HCT116 (cell line): Measurements from ENCODE around the gene ADGRA3. TPM values are rescaled to one million over a fixed set of nuclear protein-coding genes. Genes with fewer than 3 reads are reported as not detected.

Source experiments
- ATAC-seq: fragments of 200-7000 bp; cut with Tn5 transposase; 2 replicates; pipeline ENCODE4 v1.9.1; 2020; ENCODE audit warnings: mild to moderate bottlenecking, moderate library complexity
- BruUV-seq: library from RNA; stranded (reverse); fragments of 400-500 nt; replicated peaks from 2 replicates; lab custom pipeline; 2021; lab: Mats Ljungman, UMichigan
- CTCF ChIA-PET: fragments of 300-600 bp; sonication (Branson Sonifier 250); formaldehyde crosslinking; loops from one replicate; lab custom pipeline; 2021; ENCODE audit warnings: antibody characterized with exemption; lab: Charles Lee
- POLR2A ChIA-PET: fragments of 300-600, 350-600 bp; sonication (Branson Sonifier 250); formaldehyde crosslinking; loops from one replicate; lab custom pipeline; 2021; ENCODE audit warnings: antibody characterized with exemption; lab: Charles Lee
- RAD21 ChIA-PET, 2 experiments: fragments of 300-600 bp; sonication (Branson Sonifier 250); formaldehyde crosslinking; loops; one replicate each; lab custom pipeline; 2023; ENCODE audit warnings: low total read pairs in 2 of 2; ENCODE audit not compliant: uncharacterized antibody in 2 of 2, unreplicated experiment in 2 of 2, low non-redundant PET in 1 of 2; lab: Charles Lee
- DNase-seq: peaks from one replicate; pipeline ENCODE4 v3.0.0-alpha.2; 2010; ENCODE audit warnings: low read depth, low spot score
- H2AFZ ChIP-seq: fragments of 200-600 bp; shearing (Covaris generic), sonication (generic); 2 replicates; pipeline ENCODE4 v1.6.1; 2017; ENCODE audit warnings: low read depth, mixed run types, mixed read lengths, antibody characterized with exemption, low read length; ENCODE audit not compliant: poor library complexity, severe bottlenecking
- H3K27ac ChIP-seq: 2 replicates; pipeline ENCODE4 v1.5.1; 2012; ENCODE audit warnings: low read depth, low read length
- H3K27me3 ChIP-seq: fragments of 200-600 bp; sonication (generic); 2 replicates; pipeline ENCODE4 v1.6.1; 2016; ENCODE audit warnings: mixed run types, low read length, mixed read lengths; ENCODE audit not compliant: insufficient read depth
- H3K36me3 ChIP-seq, 2 experiments: fragments of 200-500 bp in 1 of 2; fragments of 200-600 bp in 1 of 2; sonication (Bioruptor generic) in 1 of 2; sonication (generic) in 1 of 2; 2 replicates each; pipeline versions ENCODE4 v1.5.1 to v1.6.1; 2014 to 2016; ENCODE audit warnings: low read length in 2 of 2, inconsistent platforms in 1 of 2, mixed read lengths in 1 of 2, mixed run types in 1 of 2; ENCODE audit not compliant: insufficient read depth in 2 of 2, control insufficient read depth in 1 of 2
- H3K4me1 ChIP-seq, 2 experiments: fragments of 200-600 bp in 1 of 2; sonication (generic) in 1 of 2; 2 replicates each; pipeline versions ENCODE4 v1.5.1 to v1.6.1; 2012 to 2017; ENCODE audit warnings: low read length in 2 of 2, inconsistent platforms in 1 of 2, mild to moderate bottlenecking in 1 of 2, mixed read lengths in 1 of 2, mixed run types in 1 of 2, moderate library complexity in 1 of 2; ENCODE audit not compliant: insufficient read depth in 2 of 2, control insufficient read depth in 1 of 2
- H3K4me2 ChIP-seq: fragments of 200-600 bp; sonication (generic); 2 replicates; pipeline ENCODE4 v1.6.1; 2017; ENCODE audit warnings: mixed run types, low read length, mixed read lengths
- H3K4me3 ChIP-seq, 2 experiments: fragments of 200-600 bp in 1 of 2; sonication (generic) in 1 of 2; replicated peaks in 1 of 2; 2 replicates each; pipeline ENCODE4 v1.5.1; 2011 to 2016; ENCODE audit warnings: low read length in 2 of 2, control low read depth in 1 of 2, low read depth in 1 of 2, mild to moderate bottlenecking in 1 of 2, mixed read lengths in 1 of 2, mixed run types in 1 of 2
- H3K79me2 ChIP-seq: fragments of 200-600 bp; sonication (generic); 2 replicates; pipeline ENCODE4 v1.6.1; 2017; ENCODE audit warnings: mild to moderate bottlenecking, mixed run types, low read length, moderate library complexity, mixed read lengths; ENCODE audit not compliant: insufficient read depth
- H3K9ac ChIP-seq: fragments of 200-600 bp; sonication (generic); 2 replicates; pipeline ENCODE4 v1.6.1; 2016; ENCODE audit warnings: low read length, mixed read lengths
- H3K9me2 ChIP-seq: fragments of 200-600 bp; sonication (generic), shearing (Covaris generic); 2 replicates; pipeline ENCODE4 v1.6.1; 2017; ENCODE audit warnings: mixed run types, mild to moderate bottlenecking, moderate library complexity; ENCODE audit not compliant: insufficient read depth
- H3K9me3 ChIP-seq, 2 experiments: fragments of 200-500 bp in 1 of 2; fragments of 200-600 bp in 1 of 2; sonication (Bioruptor generic) in 1 of 2; sonication (generic) in 1 of 2; 2 replicates each; pipeline ENCODE4 v1.6.1; 2014 to 2017; ENCODE audit warnings: low read length in 2 of 2, mixed read lengths in 2 of 2, inconsistent platforms in 1 of 2, low read depth in 1 of 2, mild to moderate bottlenecking in 1 of 2, mixed run types in 1 of 2, moderate library complexity in 1 of 2; ENCODE audit not compliant: control insufficient read depth in 1 of 2, insufficient read depth in 1 of 2
- H4K20me1 ChIP-seq: fragments of 200-600 bp; sonication (generic), shearing (Covaris generic); 2 replicates; pipeline ENCODE4 v1.6.1; 2017; ENCODE audit warnings: mixed run types, mild to moderate bottlenecking, moderate library complexity; ENCODE audit not compliant: insufficient read depth
- ATF3 ChIP-seq: IDR thresholded peaks from 2 replicates; pipeline ENCODE4 v1.6.1; 2012
- CBX3 ChIP-seq: IDR thresholded peaks from 2 replicates; pipeline ENCODE4 v1.6.1; 2012; ENCODE audit warnings: low read depth
- CEBPB ChIP-seq: IDR thresholded peaks from 2 replicates; pipeline ENCODE4 v1.6.1; 2012; ENCODE audit warnings: low read depth
- EGR1 ChIP-seq: IDR thresholded peaks from 2 replicates; pipeline ENCODE4 v1.6.1; 2012; ENCODE audit warnings: low read depth
- ELF1 ChIP-seq: IDR thresholded peaks from 2 replicates; pipeline ENCODE4 v1.6.1; 2012; ENCODE audit warnings: low read depth, borderline replicate concordance
- EZH2 ChIP-seq: fragments of 200-600 bp; sonication (generic); IDR thresholded peaks from 2 replicates; pipeline ENCODE4 v1.6.1; 2017; ENCODE audit warnings: antibody characterized with exemption, mixed run types
- EZH2phosphoT487 ChIP-seq: fragments of 200-600 bp; IDR thresholded peaks from 2 replicates; pipeline ENCODE4 v1.6.1; 2018; ENCODE audit warnings: antibody characterized with exemption, borderline replicate concordance
- FOSL1 ChIP-seq: IDR thresholded peaks from 2 replicates; pipeline ENCODE4 v1.6.1; 2012; ENCODE audit warnings: low read depth
- JUND ChIP-seq: IDR thresholded peaks from 2 replicates; pipeline ENCODE4 v1.6.1; 2012
- MAX ChIP-seq: IDR thresholded peaks from 2 replicates; pipeline ENCODE4 v1.6.1; 2012
- POLR2A ChIP-seq: IDR thresholded peaks from 2 replicates; pipeline ENCODE4 v1.7.0; 2011; ENCODE audit warnings: borderline replicate concordance; ENCODE audit not compliant: insufficient read depth, insufficient read length; ENCODE audit errors: extremely low read depth
- RAD21 ChIP-seq: IDR thresholded peaks from 2 replicates; pipeline ENCODE4 v1.6.1; 2012; ENCODE audit warnings: low read depth, mild to moderate bottlenecking
- SIN3A ChIP-seq: IDR thresholded peaks from 2 replicates; pipeline ENCODE4 v1.6.1; 2012; ENCODE audit warnings: low read depth
- SP1 ChIP-seq: IDR thresholded peaks from 2 replicates; pipeline ENCODE4 v1.6.1; 2012; ENCODE audit warnings: low read depth
- SRF ChIP-seq: IDR thresholded peaks from 2 replicates; pipeline ENCODE4 v1.6.1; 2012; ENCODE audit warnings: low read depth
- TCF7L2 ChIP-seq: IDR thresholded peaks from 2 replicates; pipeline ENCODE4 v1.7.0; 2011; ENCODE audit warnings: borderline replicate concordance, inconsistent platforms; ENCODE audit not compliant: insufficient read depth, insufficient read length; ENCODE audit errors: extremely low read depth
- YY1 ChIP-seq: IDR thresholded peaks from 2 replicates; pipeline ENCODE4 v1.6.1; 2011; ENCODE audit warnings: low read length, low read depth, moderate library complexity, mild to moderate bottlenecking; ENCODE audit not compliant: insufficient replicate concordance; ENCODE audit errors: extremely low read depth
- ZBTB33 ChIP-seq: IDR thresholded peaks from 2 replicates; pipeline ENCODE4 v1.6.1; 2011; ENCODE audit warnings: mild to moderate bottlenecking, low read length, moderate library complexity; ENCODE audit not compliant: insufficient replicate concordance; ENCODE audit errors: extremely low read depth
- ZFX ChIP-seq: fragments of 450-650 bp; IDR thresholded peaks from 2 replicates; pipeline ENCODE4 v1.6.1; 2017
- intact Hi-C: fragments of 100-400 bp; cut with micrococcal nuclease; formaldehyde crosslinking; loops from 2 replicates; pipeline ENCODE4 v1.10.0; 2022
- total RNA-seq: library from RNA; stranded (reverse); gene quantifications from one replicate; pipeline ENCODE4 v1.2.1, GENCODE V29; 2021; ENCODE audit not compliant: unreplicated experiment

Gene ADGRA3
- total RNA-seq, 1 experiment from 2014 or later, result 43.0 TPM

- Histone ChIP-seq H3K4me1 (no peaks in the 10 kb centered on the region), H3K9me3 (no peaks in the 10 kb centered on the region), H3K27ac (no peak overlapping the region), H3K4me3 (no peak overlapping the region), H3K4me2 (no peak overlapping the region), H3K27me3 (no peaks in the 10 kb centered on the region), H3K9me2 (no peaks in the 10 kb centered on the region), H2AFZ (no peak overlapping the region), H3K9ac (no peak overlapping the region), H3K36me3 (no peaks in the 10 kb centered on the region), H3K79me2 (no peaks in the 10 kb centered on the region), H4K20me1 (no peaks in the 10 kb centered on the region)
- no peak for DNase-seq
- no TSS peak for BruUV-seq
- no peak for ATAC-seq
- TF ChIP-seq EGR1 (no peak), EZH2 (no peak), ZBTB33 (no peak), SP1 (no peak), CEBPB (no peak), SIN3A (no peak), RAD21 (no peak), ATF3 (no peak), MAX (no peak), FOSL1 (no peak), TCF7L2 (no peak), ELF1 (no peak), POLR2A (no peak), SRF (no peak), CBX3 (no peak), YY1 (no peak), EZH2phosphoT487 (no peak), ZFX (no peak), JUND (no peak)
- intact Hi-C loops, result no loop called here
- CTCF ChIA-PET, result no interaction called here
- POLR2A ChIA-PET, result no interaction called here
- RAD21 ChIA-PET, result no interaction called here
These were observed 167.5 kb downstream of the ADGRA3 start for GRCh38 chr4:22348410-22348809.
